ENCODE data around the gene CDH4.
"Not testable (repeated sequence)": the region's sequence is repeated elsewhere in the genome, so short reads cannot be mapped to it uniquely, and the experiment has no call there.

Gene CDH4

DNA sequence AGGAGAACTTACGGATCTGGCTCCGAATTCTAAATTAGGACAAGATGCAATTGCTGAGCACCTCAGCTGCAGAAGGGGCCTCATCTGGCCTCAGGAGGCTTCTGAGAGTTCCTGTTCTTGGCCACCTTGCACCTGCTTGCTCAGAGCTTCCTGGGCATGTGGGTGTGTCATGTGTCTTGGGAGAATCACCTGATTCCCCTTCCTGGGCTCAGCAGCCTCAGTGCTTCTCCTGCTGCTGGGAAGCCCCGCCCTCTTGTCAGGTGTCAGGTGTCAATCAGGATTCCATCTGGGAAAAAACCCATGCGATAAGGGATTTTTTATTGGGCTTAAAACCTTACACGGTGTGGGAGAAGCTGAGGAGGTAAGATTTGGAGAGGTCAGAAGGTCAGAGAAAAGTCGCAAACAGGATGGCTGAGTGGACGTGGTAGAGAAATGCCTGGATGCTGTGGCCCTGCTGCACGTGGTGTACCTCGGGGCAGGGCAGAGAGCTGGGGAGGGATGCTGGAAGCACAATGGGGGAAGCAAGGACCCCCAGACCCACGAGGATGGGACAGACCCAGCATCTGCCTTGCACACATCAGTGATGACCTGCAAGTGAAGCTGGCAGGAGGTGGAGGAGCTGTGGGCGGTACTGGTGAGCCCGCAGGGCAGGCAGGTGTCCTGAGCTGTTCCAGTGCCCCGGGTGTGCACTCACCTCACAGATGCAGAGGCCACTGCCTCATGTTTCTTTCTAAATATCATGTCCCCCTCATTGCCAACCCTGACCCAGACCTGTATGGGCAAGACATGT, 170.8 kb downstream of the CDH4 start:
- DNase-seq: no peak

DNA sequence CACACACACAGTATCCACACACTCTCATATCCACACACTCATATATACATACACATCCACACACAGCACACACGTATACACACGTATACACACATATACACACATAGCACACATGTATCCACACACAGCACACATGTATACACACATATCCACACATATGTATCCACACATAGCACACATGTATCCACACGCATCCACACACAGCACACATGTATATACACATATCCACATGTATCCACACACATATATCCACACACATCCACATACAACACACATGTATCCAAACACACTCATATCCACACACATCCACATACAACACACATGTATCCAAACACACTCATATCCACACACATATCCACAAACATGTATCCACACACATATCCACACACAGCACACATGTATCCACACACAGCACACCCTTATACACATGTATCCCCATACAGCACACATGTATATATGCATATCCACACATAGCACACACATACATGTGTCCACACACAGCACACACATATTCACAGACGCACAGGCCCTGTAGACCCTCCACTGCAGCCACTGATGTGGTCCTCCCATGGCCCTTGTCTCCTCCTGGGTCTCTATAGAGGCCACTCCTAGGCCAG, 172.1 kb downstream of the CDH4 start:
- DNase-seq: no peak

DNA sequence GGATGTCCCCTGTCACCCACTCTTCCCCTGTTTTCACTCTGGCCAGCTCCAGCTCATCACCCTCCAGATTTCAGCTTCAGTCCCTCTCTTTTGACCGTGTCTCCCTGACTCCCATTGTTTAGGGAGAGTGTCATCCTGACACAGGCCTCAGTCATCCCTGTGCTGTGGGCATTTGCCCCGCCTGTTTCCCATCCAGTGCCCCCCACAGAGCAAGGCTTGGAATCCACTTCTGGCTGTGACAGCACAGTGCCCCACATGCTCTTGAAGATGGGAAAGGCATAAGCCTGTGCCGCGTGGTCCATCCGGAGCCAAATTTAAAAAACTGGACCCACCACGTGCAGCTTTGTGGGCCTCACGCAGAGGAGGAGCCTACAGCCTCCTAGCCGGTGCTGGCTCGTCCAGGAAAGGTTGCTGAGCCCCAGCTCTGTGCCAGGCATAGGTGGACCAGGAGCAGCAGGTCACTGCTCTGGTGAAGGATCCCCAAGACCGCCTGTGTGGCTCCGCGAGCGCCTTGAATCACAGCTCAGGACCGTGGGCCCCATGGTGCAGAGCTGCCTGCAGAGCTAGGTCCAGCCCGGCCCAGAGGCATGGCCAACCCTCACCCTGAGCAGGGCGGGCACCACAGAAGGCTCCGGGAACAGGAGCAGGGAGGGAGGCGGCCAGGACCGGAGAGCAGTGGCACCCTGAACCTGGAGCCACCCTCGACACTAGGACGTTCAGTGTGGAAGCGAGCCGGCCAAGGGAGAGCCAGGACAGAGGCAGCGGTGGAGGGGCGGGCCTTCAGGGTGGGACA, 172.8 kb downstream of the CDH4 start:
- DNase-seq: no peak

DNA sequence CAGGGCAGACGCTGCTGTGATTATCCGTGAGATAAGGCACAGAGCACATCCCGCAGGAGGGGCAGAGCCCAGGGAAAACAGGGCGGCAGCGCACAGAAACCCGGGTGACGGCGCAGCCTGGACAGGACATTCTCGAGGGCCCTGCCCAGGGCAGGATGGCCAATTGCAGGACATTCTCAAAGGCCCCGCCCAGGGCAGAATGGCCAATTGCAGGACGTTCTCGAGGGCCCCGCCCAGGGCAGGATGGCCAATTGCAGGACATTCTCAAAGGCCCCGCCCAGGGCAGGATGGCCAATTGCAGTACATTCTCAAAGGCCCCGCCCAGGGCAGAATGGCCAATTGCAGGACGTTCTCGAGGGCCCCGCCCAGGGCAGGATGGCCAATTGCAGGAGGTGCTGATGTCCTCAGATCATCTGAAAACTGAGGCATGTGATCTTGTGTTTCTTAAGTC, 173.5 kb downstream of the CDH4 start:
- not testable (repeated sequence) for DNase-seq

- DNase-seq: no peak
Measured at GRCh38 chr20:61426352-61426751, 174.3 kb downstream of the CDH4 start.

- DNase-seq: no peak
Measured at GRCh38 chr20:61429458-61430227, 177.6 kb downstream of the CDH4 start.

DNA sequence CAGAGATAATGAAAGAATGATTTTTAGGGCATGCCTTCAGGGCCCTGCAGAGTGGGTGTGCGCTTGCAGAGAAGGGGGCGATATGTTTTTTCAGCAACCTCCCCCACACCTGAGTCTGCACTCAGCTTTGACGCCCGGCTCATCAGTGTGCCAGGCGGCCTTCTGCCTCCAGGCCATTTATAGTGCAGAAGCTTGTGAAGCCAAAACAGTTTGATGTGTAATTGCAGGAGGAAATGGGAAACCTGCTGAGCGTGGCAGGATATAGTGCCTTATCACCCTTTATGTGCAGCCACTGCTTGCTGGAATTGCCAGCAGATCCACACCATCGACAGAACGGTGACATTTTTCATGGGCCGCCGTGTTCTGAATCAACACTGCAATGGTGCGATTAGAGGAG, 178.2 kb downstream of the CDH4 start:
- DNase-seq: no peak

GRCh38 chr20:61433176-61433575, 181.1 kb downstream of the CDH4 start:
- DNase-seq: no peak

GRCh38 chr20:61433816-61434215, 181.8 kb downstream of the CDH4 start:
- DNase-seq: no peak

DNA sequence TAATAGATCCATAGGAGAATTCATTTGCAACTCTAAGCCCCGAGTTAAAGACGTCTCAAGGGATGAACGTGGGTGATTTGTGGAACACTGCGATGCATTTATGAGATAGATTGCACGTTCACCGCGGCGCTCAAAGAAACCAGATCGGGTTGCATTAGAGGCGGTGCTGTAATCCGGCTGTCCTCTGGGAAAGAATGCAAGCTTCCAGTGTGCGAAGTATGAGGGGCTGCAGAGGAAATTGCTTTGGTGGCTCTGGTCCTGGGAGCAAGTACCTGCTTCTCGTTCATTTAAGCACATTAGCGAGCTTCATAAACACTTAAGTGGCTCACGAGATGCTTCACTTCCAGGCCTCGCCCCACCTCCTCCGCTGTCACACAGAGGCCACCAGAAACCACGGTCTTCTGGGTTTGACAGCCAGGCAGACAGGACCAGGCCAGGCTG, 182.3 kb downstream of the CDH4 start:
- peak; percentile 44 for DNase-seq

DNA sequence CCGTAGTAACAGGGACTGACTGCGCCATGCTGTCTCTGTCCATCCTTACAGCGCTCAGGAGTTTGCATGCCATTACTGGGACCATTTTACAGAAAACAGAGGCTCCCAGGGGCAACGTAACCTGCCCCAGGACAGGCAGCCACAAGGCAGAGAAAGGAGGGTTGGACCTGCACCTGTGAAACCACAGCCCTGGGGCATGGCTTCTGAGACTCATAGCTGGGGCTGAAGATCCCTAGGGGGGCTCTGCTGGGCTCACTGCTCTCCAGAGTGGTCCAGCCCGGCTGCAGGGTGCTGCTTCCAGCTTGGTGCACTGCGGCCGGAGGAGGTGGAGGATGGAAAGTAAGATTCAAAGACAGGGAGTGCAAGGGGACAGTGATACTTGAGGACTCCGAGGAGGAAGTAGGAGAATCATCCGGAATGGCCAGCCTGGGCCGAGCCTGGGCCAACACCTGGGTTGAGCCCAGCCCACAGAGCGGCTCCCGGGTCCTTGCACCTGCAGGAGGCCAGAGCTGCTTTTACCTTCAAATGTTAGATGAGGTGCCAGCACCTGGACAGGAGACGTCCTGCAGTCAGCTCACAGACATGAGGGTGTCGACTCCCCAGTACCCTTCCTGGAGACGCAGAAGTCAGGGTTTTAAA, 183.2 kb downstream of the CDH4 start:
- DNase-seq: no peak

- no peak for DNase-seq
Measured at GRCh38 chr20:61435823-61436220, 183.8 kb downstream of the CDH4 start.

DNA sequence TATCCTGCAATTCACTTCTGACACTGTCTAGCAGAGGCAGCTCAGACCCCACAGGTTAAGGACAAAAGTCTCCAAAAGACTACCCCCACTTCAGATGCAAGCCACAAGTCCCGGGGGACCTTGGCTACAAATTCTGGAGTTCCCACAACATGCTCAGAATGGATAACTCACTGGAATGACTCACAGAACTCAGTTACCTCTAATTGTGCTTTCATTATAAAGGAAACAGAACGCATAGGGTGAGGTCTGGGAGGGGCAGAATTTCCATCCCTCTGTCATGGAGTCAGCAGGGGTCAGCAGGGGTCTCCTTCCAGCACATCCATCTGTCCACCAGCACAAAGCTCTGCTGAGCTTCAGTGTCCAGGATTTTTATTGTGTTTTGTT, 184.2 kb downstream of the CDH4 start:
- DNase-seq: peak; percentile 94

- peak; percentile 92 for DNase-seq
Measured at GRCh38 chr20:61436667-61437279, 184.7 kb downstream of the CDH4 start.

GRCh38 chr20:61437280-61438206, 185.5 kb downstream of the CDH4 start:
- peak; percentile 88 for DNase-seq

DNA sequence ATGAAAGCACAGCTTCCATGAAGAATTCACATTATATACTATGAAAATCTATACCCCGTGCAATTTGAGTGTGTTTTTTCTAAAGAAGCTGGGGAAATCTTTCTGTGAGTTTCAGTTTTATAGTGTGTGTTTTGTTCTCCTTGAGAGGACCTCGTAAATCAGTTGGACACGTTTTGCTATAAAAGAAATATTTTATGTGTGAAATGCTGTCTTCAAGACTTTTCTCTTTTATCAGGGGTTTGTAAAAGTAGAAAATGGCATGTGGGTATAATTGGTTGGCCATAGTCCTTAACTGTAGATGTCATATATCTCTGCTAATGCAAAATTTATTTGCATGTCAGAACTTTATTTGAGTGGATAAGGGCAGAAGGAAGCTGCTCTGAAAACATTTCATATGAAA, 186.2 kb downstream of the CDH4 start:
- no peak for DNase-seq

GRCh38 chr20:61439251-61439650, 187.2 kb downstream of the CDH4 start:
- no peak for DNase-seq

- DNase-seq: no peak
Measured at GRCh38 chr20:61440548-61441055, 188.5 kb downstream of the CDH4 start.

- DNase-seq: no peak
Measured at GRCh38 chr20:61441537-61441936, 189.5 kb downstream of the CDH4 start.

DNA sequence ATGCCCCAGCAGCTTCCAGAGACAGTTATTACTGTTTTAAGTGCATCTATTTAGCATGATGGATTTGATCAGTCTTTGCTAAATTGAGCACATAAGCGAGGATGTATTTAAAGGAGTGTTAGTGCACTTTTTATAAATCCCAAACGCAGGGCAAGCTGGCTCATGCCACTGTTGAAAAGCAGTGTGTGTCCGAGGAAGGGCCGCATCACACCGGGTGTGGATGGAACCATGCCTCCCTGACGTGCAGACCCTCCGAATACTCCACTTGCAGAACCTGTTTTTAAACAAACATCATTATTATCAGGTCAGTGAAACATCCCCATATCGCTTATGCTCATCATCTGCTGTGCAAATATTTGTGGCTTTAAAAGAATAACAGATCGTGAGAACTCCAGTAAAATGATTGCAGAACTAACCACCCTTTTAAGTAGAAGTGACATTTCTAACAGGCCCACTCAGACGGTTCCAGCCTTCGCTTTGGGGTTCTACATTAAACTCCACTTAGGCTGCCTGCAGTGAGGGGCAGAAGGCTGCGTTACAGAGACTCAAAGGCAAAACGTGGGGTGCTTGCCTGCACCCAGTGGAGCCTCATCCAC, 190.1 kb downstream of the CDH4 start:
- peak; percentile 25 for DNase-seq
